Osteocyte (in vitro differentiated cells): ENCODE results near the gene XKR3. TPM values are rescaled to one million over a fixed set of nuclear protein-coding genes. Genes with fewer than 3 reads are reported as not detected.

Experiments
- DNase-seq: peaks from one replicate; pipeline ENCODE4 v3.0.0; 2021; ENCODE audit warnings: mixed read lengths; ENCODE audit not compliant: unreplicated experiment; ENCODE audit errors: extremely low spot score
- H3K27ac Mint-ChIP-seq: one replicate; pipeline ENCODE4 v1.8.0; 2021; ENCODE audit warnings: mild to moderate bottlenecking, mixed read lengths; ENCODE audit not compliant: unreplicated experiment
- H3K27me3 Mint-ChIP-seq: one replicate; pipeline ENCODE4 v1.8.0; 2021; ENCODE audit warnings: mixed read lengths; ENCODE audit not compliant: unreplicated experiment
- H3K36me3 Mint-ChIP-seq: one replicate; pipeline ENCODE4 v1.8.0; 2021; ENCODE audit warnings: mixed read lengths; ENCODE audit not compliant: unreplicated experiment
- H3K4me1 Mint-ChIP-seq: one replicate; pipeline ENCODE4 v1.8.0; 2021; ENCODE audit warnings: mixed read lengths; ENCODE audit not compliant: unreplicated experiment
- H3K4me3 Mint-ChIP-seq: one replicate; pipeline ENCODE4 v1.8.0; 2021; ENCODE audit warnings: mild to moderate bottlenecking, moderate library complexity, mixed read lengths; ENCODE audit not compliant: unreplicated experiment
- H3K9me3 Mint-ChIP-seq: one replicate; pipeline ENCODE4 v1.8.0; 2021; ENCODE audit warnings: mixed read lengths; ENCODE audit not compliant: unreplicated experiment
- total RNA-seq: library from RNA; stranded (reverse); gene quantifications from 2 replicates; pipeline ENCODE4 v1.2.1, GENCODE V29; 2021
- TF ChIP-seq, protein P1 (sequence below): fragments of 200-600 bp; sonication (generic); IDR thresholded peaks from 2 replicates; pipeline ENCODE4 v1.5.0; 2021; ENCODE audit warnings: antibody characterized with exemption, mild to moderate bottlenecking, moderate library complexity

Gene XKR3
- total RNA-seq, 1 donor from 2014 or later: not detected

- no peak overlapping the region for H3K27ac Mint-ChIP-seq
- DNase-seq: no peak
- TF ChIP-seq, protein P1, sequence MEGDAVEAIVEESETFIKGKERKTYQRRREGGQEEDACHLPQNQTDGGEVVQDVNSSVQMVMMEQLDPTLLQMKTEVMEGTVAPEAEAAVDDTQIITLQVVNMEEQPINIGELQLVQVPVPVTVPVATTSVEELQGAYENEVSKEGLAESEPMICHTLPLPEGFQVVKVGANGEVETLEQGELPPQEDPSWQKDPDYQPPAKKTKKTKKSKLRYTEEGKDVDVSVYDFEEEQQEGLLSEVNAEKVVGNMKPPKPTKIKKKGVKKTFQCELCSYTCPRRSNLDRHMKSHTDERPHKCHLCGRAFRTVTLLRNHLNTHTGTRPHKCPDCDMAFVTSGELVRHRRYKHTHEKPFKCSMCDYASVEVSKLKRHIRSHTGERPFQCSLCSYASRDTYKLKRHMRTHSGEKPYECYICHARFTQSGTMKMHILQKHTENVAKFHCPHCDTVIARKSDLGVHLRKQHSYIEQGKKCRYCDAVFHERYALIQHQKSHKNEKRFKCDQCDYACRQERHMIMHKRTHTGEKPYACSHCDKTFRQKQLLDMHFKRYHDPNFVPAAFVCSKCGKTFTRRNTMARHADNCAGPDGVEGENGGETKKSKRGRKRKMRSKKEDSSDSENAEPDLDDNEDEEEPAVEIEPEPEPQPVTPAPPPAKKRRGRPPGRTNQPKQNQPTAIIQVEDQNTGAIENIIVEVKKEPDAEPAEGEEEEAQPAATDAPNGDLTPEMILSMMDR: no peak
- no peaks in the 10 kb centered on the region for H3K27me3 Mint-ChIP-seq
- H3K36me3 Mint-ChIP-seq: no peaks in the 10 kb centered on the region
- no peak overlapping the region for H3K4me3 Mint-ChIP-seq
- no peaks in the 10 kb centered on the region for H3K4me1 Mint-ChIP-seq
- H3K9me3 Mint-ChIP-seq: peaks cover 53% of the 10 kb centered on the region
Observed at GRCh38 chr22:16847271-16847670, 22.1 kb upstream of the XKR3 start.

DNA sequence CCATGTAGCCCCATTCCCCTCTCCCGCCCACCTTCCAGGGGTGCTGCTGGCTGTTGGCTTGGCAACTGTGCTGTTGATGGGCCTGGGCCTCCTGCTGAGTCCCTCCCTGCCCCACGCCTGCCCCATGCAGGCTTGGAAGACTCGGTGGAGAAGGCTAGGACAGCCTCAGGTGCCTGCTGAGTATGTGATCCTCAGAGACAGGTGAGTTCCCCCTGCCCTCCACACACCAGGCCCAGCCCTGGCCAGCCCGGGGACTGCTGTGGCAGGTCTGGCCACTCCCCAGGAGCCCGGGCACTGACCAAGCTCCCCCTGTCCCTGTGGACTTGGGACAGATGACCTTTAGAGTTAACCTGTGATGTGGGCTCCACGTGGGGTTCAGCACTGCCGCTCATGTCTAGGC is 20.7 kb upstream of the XKR3 start:
- Mint-ChIP-seq H3K27me3 (no peaks in the 10 kb centered on the region), H3K4me1 (no peaks in the 10 kb centered on the region), H3K4me3 (no peak overlapping the region), H3K36me3 (no peaks in the 10 kb centered on the region), H3K27ac (no peak overlapping the region), H3K9me3 (peaks cover 48% of the 10 kb centered on the region)
- no peak for DNase-seq
- TF ChIP-seq, protein P1: no peak

DNA sequence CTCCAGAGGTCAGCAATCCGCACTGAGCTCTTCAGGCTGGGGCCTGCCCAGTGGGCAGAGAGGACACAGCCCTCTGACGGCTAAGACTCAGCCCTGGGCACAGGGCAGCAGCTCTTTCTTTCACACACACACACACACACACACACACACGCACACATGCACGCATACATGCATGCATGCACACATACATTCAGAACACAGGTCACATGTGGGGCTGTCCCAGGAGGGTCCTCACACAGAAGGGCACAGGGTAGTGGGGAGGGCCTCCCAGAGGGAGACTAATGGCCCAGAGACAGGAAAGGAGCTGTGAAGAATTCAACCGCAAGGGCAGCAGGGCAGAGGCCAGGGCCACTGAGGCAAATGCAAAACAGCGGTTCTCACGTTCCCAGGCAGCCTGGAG is 20.3 kb upstream of the XKR3 start:
- Mint-ChIP-seq H3K4me3 (no peak overlapping the region), H3K9me3 (peaks cover 51% of the 10 kb centered on the region), H3K27me3 (no peaks in the 10 kb centered on the region), H3K36me3 (no peaks in the 10 kb centered on the region), H3K27ac (no peak overlapping the region), H3K4me1 (no peaks in the 10 kb centered on the region)
- TF ChIP-seq, protein P1: no peak
- DNase-seq: no peak

- TF ChIP-seq, protein P1: no peak
- Mint-ChIP-seq H3K36me3 (no peaks in the 10 kb centered on the region), H3K9me3 (peaks cover 48% of the 10 kb centered on the region), H3K27ac (no peak overlapping the region), H3K4me3 (no peak overlapping the region), H3K4me1 (no peaks in the 10 kb centered on the region), H3K27me3 (no peaks in the 10 kb centered on the region)
- DNase-seq: no peak
Observed at GRCh38 chr22:16844529-16844928, 19.3 kb upstream of the XKR3 start.

- Mint-ChIP-seq H3K4me3 (no peak overlapping the region), H3K36me3 (no peaks in the 10 kb centered on the region), H3K27me3 (no peaks in the 10 kb centered on the region), H3K9me3 (peaks cover 30% of the 10 kb centered on the region), H3K27ac (no peak overlapping the region), H3K4me1 (no peaks in the 10 kb centered on the region)
- TF ChIP-seq, protein P1: no peak
- no peak for DNase-seq
Observed at GRCh38 chr22:16838073-16838472, 12.9 kb upstream of the XKR3 start.
